Neuron (in vitro differentiated cells): ENCODE data around the gene FFAR3.

Experiments used
- H2AFZ ChIP-seq: one replicate; pipeline ENCODE4 v1.6.1; 2013; ENCODE audit warnings: low read depth, mild to moderate bottlenecking, inconsistent platforms, low read length, moderate library complexity
- H3K27me3 ChIP-seq: one replicate; pipeline ENCODE4 v1.6.1; 2013; ENCODE audit warnings: low read length; ENCODE audit not compliant: insufficient read depth
- H3K36me3 ChIP-seq: one replicate; pipeline ENCODE4 v1.6.1; 2013; ENCODE audit warnings: low read length; ENCODE audit not compliant: insufficient read depth
- H3K4me1 ChIP-seq: one replicate; pipeline ENCODE4 v1.6.1; 2013; ENCODE audit warnings: low read length; ENCODE audit not compliant: insufficient read depth
- H3K4me3 ChIP-seq: 2 replicates; pipeline ENCODE4 v1.5.1; 2013; ENCODE audit warnings: mild to moderate bottlenecking, low read length, moderate library complexity
- H3K9me3 ChIP-seq: one replicate; pipeline ENCODE4 v1.6.1; 2013; ENCODE audit warnings: low read length

The FFAR3 gene

DNA sequence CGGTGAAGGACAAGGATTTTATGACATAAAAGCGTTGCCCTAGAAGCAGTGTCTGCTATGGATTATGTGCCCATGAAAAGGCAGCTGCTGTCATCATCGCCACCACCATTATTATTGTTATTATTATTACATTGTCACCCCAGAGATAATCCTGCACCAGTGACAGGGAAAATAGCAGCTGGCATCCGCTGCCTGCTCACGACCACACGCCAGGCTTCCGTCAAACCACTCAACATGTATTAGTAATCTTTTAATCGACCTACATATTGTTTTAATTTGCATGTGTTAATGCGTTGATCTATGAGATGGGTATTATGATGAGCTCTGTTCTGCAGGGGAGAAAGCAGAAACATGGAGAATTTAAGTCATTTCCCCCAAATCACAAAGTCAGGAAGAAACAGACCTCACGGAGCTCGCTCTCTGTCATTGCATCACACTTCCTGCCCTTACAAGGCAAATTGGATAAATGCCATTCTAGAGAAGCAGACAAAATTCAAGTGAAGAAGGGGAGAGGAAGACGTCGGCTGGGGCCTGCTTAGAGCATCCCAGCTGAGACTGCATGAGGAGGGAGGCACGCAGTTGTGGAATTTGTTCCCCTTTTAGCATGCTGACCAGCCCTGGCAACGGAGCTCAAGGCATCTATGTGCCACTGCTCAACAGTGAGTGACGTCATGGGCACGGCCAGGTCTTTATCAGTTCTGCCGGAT, at the start of gene FFAR3:
Gene FFAR3 (plus strand): TSS at position 594 of the 707 bp plus-strand sequence. CDS start 431 bp downstream, outside the sequence.
- H3K4me3 ChIP-seq: no peak within 1 kb of the TSS
- H3K4me1 ChIP-seq: no peaks in the 10 kb centered on the region
- no peaks in the 10 kb centered on the region for H3K9me3 ChIP-seq
- H2AFZ ChIP-seq: no peak within 1 kb of the TSS
- peaks cover 5% of the 10 kb centered on the region for H3K27me3 ChIP-seq
- H3K36me3 ChIP-seq: no peaks in the 10 kb centered on the region

DNA sequence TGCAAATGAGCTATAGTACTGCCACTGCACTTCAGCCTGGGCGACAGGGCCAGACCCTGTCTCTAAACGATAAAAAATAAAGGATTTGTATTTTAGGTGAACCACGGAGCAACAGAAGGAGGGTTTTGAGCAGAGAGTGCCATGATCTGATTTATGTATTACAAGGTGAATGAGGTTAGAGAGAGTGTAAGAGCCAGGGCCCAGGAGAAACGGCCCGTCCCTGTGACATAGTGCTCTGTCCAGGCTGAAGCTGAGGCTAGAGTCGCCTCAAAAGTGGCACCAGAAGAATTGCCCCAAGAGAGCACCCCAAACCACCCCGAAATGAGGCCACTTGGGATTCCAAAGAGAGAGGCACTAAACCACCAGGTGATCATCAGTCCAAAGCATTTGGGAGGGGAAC, 49.4 kb upstream of the FFAR3 start:
- Histone ChIP-seq H3K4me1 (no peaks in the 10 kb centered on the region), H3K27me3 (peaks cover 3% of the 10 kb centered on the region), H2AFZ (no peak overlapping the region), H3K9me3 (no peaks in the 10 kb centered on the region), H3K36me3 (no peaks in the 10 kb centered on the region), H3K4me3 (no peak overlapping the region)

GRCh38 chr19:35309481-35310279, 48.6 kb upstream of the FFAR3 start:
- Histone ChIP-seq H3K27me3 (peaks cover 3% of the 10 kb centered on the region), H3K4me1 (no peaks in the 10 kb centered on the region), H3K36me3 (no peaks in the 10 kb centered on the region), H3K9me3 (no peaks in the 10 kb centered on the region), H2AFZ (no peak overlapping the region), H3K4me3 (no peak overlapping the region)

DNA sequence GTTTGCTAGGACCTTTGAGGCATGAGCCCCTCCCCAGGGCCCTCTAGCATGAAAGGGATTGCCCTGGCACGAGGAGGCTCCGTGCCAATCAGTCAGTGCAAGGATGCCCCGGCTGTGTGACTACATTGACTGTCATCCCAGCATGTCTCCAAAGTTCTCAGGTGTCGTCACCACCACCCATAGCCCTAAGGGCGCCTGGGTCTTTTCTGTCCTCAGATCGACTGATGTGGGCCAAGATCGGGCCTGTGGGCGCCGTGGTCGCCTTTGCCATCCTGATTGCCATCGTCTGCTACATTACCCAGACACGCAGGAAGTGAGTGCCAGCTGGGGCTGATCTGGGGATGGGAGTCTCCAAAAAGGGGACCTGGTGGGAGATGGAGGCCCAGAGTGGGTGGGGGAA, 47.9 kb upstream of the FFAR3 start:
- H2AFZ ChIP-seq: no peak overlapping the region
- H3K4me3 ChIP-seq: no peak overlapping the region
- H3K4me1 ChIP-seq: no peaks in the 10 kb centered on the region
- H3K9me3 ChIP-seq: no peaks in the 10 kb centered on the region
- peaks cover 3% of the 10 kb centered on the region for H3K27me3 ChIP-seq
- no peaks in the 10 kb centered on the region for H3K36me3 ChIP-seq

- Histone ChIP-seq H3K36me3 (no peaks in the 10 kb centered on the region), H2AFZ (no peak overlapping the region), H3K4me1 (no peaks in the 10 kb centered on the region), H3K4me3 (no peak overlapping the region), H3K27me3 (peaks cover 3% of the 10 kb centered on the region), H3K9me3 (no peaks in the 10 kb centered on the region)
These were observed 47.3 kb upstream of the FFAR3 start for GRCh38 chr19:35310811-35311465.

DNA sequence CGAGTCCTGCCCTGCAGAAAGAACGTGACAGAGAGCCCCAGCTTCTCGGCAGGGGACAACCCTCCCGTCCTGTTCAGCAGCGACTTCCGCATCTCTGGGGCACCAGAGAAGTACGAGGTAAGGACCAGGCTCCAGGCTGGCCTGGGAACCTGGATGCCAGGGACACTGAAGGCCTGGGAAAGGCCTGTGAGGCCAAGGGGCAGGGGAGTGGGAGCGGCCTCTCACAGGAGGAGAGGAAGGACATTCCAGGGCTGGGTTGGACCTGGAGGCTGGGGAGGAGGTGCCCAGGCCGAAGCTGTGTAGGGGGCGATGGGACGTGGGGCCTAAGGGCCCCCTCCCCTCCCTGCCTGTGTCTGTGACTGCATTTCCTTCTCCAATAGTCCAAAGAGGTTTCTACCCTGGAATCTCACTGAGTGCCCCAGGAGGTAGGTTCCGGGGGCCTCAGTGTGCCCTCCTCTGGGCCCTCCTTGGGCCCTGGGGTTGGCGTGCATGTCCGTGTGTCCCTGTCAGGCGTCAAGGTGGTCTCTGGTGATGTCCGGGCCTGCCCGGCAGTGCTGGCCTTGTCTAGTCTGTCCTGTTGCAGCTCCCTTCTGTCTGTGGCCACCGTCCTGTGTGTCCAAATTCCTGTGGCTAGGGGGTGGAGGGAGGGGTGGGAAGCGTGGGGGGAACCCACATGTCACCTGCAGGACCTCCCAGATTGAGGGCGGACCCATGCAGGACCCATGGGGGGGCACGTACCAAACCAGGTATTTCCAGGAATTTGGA, 46.2 kb upstream of the FFAR3 start:
- H3K9me3 ChIP-seq: no peaks in the 10 kb centered on the region
- no peak overlapping the region for H2AFZ ChIP-seq
- H3K4me1 ChIP-seq: no peaks in the 10 kb centered on the region
- peaks cover 3% of the 10 kb centered on the region for H3K27me3 ChIP-seq
- H3K4me3 ChIP-seq: no peak overlapping the region
- H3K36me3 ChIP-seq: no peaks in the 10 kb centered on the region

- H3K9me3 ChIP-seq: no peaks in the 10 kb centered on the region
- no peak overlapping the region for H3K4me3 ChIP-seq
- peaks cover 5% of the 10 kb centered on the region for H3K4me1 ChIP-seq
- H3K36me3 ChIP-seq: no peaks in the 10 kb centered on the region
- no peak overlapping the region for H2AFZ ChIP-seq
- peaks cover 3% of the 10 kb centered on the region for H3K27me3 ChIP-seq
These were observed 44.7 kb upstream of the FFAR3 start for GRCh38 chr19:35313587-35313986.

GRCh38 chr19:35314031-35314430, 44.2 kb upstream of the FFAR3 start:
- H3K4me3 ChIP-seq: no peak overlapping the region
- no peaks in the 10 kb centered on the region for H3K36me3 ChIP-seq
- H2AFZ ChIP-seq: no peak overlapping the region
- peaks cover 5% of the 10 kb centered on the region for H3K4me1 ChIP-seq
- H3K9me3 ChIP-seq: no peaks in the 10 kb centered on the region
- H3K27me3 ChIP-seq: peaks cover 3% of the 10 kb centered on the region

DNA sequence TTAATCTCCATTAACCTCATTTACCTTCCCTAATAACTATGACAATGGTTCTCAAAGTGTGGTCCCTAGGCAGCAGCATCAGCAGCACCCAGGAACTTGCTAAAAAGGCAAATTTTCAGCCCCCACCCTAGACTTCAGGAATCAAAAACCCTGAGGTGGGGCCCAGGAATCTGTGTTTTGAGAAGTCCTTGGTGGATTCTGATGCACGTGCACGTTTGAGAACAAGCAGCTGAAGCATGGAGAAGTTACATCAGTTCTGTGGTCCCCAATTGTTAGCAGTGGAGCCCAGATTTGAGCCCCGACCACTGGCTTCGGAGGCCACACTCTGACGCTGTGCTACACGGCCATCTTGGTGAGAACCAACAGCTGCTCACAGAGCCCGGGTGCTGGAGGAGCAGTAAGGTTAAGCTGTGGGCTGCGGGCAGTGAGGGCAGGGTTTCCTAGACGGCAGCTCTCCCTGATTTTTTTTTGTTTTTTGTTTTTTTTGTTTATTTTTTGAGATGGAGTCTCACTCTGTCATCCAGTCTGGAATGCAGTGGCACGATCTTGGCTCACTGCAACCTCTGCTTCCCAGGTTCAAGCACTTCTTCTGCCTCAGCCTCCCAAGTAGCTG, 43.3 kb upstream of the FFAR3 start:
- peaks cover 3% of the 10 kb centered on the region for H3K27me3 ChIP-seq
- peaks cover 5% of the 10 kb centered on the region for H3K4me1 ChIP-seq
- no peak overlapping the region for H2AFZ ChIP-seq
- H3K9me3 ChIP-seq: no peaks in the 10 kb centered on the region
- no peaks in the 10 kb centered on the region for H3K36me3 ChIP-seq
- no peak overlapping the region for H3K4me3 ChIP-seq

GRCh38 chr19:35315883-35316282, 42.4 kb upstream of the FFAR3 start:
- H3K4me3 ChIP-seq: no peak overlapping the region
- no peaks in the 10 kb centered on the region for H3K36me3 ChIP-seq
- H3K4me1 ChIP-seq: peaks cover 5% of the 10 kb centered on the region

DNA sequence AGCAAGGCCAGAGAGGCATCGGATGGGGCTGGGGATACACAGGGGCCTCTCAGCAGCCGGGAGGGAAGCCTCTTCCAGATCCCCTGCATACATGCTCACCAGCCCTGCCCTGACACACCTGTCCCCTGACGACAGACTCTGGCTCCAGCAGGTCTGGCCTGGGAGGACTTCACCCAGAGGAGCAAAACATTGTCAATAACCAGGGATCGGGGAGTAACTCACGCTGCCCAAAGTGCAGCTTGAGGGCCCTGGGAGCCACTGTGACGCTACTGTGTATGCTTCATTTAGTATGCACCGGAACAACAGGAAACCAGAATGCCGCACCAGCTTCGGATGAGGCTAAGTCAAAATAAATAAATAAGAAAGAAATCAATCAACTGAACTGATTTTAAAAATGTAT, 41.7 kb upstream of the FFAR3 start:
- H3K4me1 ChIP-seq: peaks cover 5% of the 10 kb centered on the region
- no peak overlapping the region for H2AFZ ChIP-seq

More at GRCh38 chr19:35315883-35316282, 42.4 kb upstream of the FFAR3 start:
- Histone ChIP-seq H3K9me3 (no peaks in the 10 kb centered on the region), H2AFZ (no peak overlapping the region), H3K27me3 (peaks cover 3% of the 10 kb centered on the region)

DNA sequence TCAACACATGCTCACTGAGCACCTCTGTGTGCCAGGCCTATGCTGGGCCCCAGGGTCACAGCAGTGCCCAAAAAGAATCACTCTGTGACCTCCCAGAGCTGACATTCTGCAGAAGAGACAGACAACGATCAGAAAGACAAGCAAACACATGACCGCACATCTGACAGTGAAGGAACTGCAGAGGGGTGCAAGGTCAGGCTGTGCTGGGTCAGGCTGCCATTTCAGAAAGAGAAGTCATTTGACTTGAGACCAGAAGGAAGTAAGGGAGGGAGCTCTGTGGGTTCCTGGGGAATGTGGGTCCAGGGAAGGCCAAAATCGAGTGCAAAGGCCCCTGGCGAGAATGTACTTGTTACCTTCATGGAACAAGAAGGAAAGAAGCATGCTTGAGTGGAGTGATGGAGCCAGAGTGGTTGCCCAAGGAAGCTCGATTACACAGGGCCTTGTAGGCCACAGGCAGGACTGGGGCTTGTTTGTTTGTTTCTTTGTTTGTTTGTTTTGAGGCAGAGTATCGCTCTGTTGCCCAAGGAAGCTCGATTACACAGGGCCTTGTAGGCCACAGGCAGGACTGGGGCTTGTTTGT, 40.7 kb upstream of the FFAR3 start:
- Histone ChIP-seq H2AFZ (no peak overlapping the region), H3K4me1 (peaks cover 5% of the 10 kb centered on the region), H3K27me3 (peaks cover 3% of the 10 kb centered on the region), H3K36me3 (no peaks in the 10 kb centered on the region), H3K9me3 (no peaks in the 10 kb centered on the region), H3K4me3 (no peak overlapping the region)

More for the DNA sequence above, 41.7 kb upstream of the FFAR3 start:
- Histone ChIP-seq H3K9me3 (no peaks in the 10 kb centered on the region), H3K27me3 (peaks cover 3% of the 10 kb centered on the region), H3K4me3 (no peak overlapping the region), H3K36me3 (no peaks in the 10 kb centered on the region)
